C1 segment of cervical spinal cord (tissue), 14 donors: ENCODE data around the gene EMILIN1.
"Not testable (repeated sequence)": the region's sequence is repeated elsewhere in the genome, so short reads cannot be mapped to it uniquely, and the experiment has no call there.

Experiments
- DNase-seq, 14 donors: peaks; one replicate each; lab custom pipeline; 2025; lab: John Stamatoyannopoulos, UW

EMILIN1 gene

GRCh38 chr2:27053776-27054175 is 24.6 kb upstream of the EMILIN1 start:
- DNase-seq, result no peak

- DNase-seq, result no peak
Measured at GRCh38 chr2:27054721-27055120, 23.7 kb upstream of the EMILIN1 start.

GRCh38 chr2:27057184-27057583 is 21.2 kb upstream of the EMILIN1 start:
- no peak for DNase-seq

GRCh38 chr2:27058210-27058609 is 20.2 kb upstream of the EMILIN1 start:
- no peak for DNase-seq

- DNase-seq, result no peak
Measured at GRCh38 chr2:27059141-27059820, 19.1 kb upstream of the EMILIN1 start.

GRCh38 chr2:27060323-27060722 is 18.1 kb upstream of the EMILIN1 start:
- DNase-seq, result no peak

GRCh38 chr2:27065128-27065527 is 13.3 kb upstream of the EMILIN1 start:
- no peak for DNase-seq

GRCh38 chr2:27067385-27067784 is 11.0 kb upstream of the EMILIN1 start:
- no peak for DNase-seq

GRCh38 chr2:27069436-27069835 is 9.0 kb upstream of the EMILIN1 start:
- DNase-seq, result no peak

GRCh38 chr2:27069961-27070618 is 8.3 kb upstream of the EMILIN1 start:
- DNase-seq, result no peak

GRCh38 chr2:27070653-27071276 is 7.7 kb upstream of the EMILIN1 start:
- no peak for DNase-seq

GRCh38 chr2:27071277-27071989 is 7.0 kb upstream of the EMILIN1 start, which contains the start of gene OST4:
Gene OST4 (minus strand): TSS chr2:27071654.
- DNase-seq, result peak; percentile 38 to 96 (median 90)

- peak in 9 of 14 donors; percentile 25 to 61 (median 49) for DNase-seq
Measured at GRCh38 chr2:27071990-27072830, 6.2 kb upstream of the EMILIN1 start.

GRCh38 chr2:27072920-27073319 is 5.5 kb upstream of the EMILIN1 start:
- DNase-seq, result no peak

GRCh38 chr2:27073782-27074181 is 4.6 kb upstream of the EMILIN1 start:
- DNase-seq, result no peak

GRCh38 chr2:27074738-27075565 is 3.5 kb upstream of the EMILIN1 start:
- DNase-seq, result peak in 1 of 14 donors; percentile 33

GRCh38 chr2:27075566-27075871 is 2.9 kb upstream of the EMILIN1 start:
- not testable (repeated sequence) for DNase-seq

GRCh38 chr2:27076323-27076722 is 2.1 kb upstream of the EMILIN1 start:
- DNase-seq, result no peak

GRCh38 chr2:27077231-27077630 is 1.2 kb upstream of the EMILIN1 start:
- DNase-seq, result no peak
